ENCODE data around the gene LIPC.

GRCh38 chr15:58528188-58528870, 96.5 kb downstream of the LIPC start:
- TF ChIP-seq REST (IDR thresholded peaks at IDR 0.05; ENCODE audit: low read depth) = no peak
- TF ChIP-seq CEBPB (IDR thresholded peaks at IDR 0.05) = peak; percentile 21; the same call in 1 of the 2 replicates
- no peak for TF ChIP-seq EGR1 (IDR thresholded peaks at IDR 0.05)
